ENCODE results near the gene PTS. TPM values are rescaled to one million over a fixed set of nuclear protein-coding genes. Genes with fewer than 3 reads are reported as not detected.

PTS gene
- total RNA-seq, 2 experiments from 2014 or later: 19.8 to 20.8 TPM

DNA sequence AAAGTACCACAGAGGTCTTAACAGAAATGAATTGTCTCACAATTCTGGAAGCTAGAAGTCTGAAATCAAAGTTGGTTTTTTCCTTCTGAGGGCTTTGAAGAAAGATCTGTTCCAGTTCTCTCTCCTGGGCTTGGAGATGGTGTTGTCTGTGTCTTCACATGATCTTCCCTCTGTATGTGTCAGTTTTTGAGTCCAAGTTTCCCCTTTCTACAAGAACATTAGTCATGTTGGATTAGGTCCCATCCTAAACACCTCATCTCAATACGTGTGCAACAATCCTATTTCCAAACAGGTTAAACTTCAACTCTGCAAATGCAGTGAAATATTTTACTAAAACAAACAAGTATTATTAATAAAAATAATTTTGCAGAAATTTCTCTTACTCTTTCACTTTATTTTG is 3.1 kb upstream of the PTS start:
- H3K27ac Mint-ChIP-seq: no peak overlapping the region
- H3K9me3 Mint-ChIP-seq (ENCODE audit: insufficient read depth): no peaks in the 10 kb centered on the region
- H3K4me3 Mint-ChIP-seq: no peak overlapping the region
- no peak for DNase-seq
- no peak for ATAC-seq
- peaks cover 14% of the 10 kb centered on the region for H3K4me1 Mint-ChIP-seq (ENCODE audit: low read depth)
- POLR2A ChIA-PET: no interaction called here
- CTCF ChIA-PET: interaction anchor here (1.0 to 10.3 kb wide), 3 partner anchors 9 to 332 kb away, joined by 3 to 264 read pairs (median 3); no protein-coding TSS in a partner anchor
- peaks cover 5% of the 10 kb centered on the region for H3K36me3 Mint-ChIP-seq (ENCODE audit: low read depth)
- H3K27me3 Mint-ChIP-seq (ENCODE audit: low read depth): no peaks in the 10 kb centered on the region

DNA sequence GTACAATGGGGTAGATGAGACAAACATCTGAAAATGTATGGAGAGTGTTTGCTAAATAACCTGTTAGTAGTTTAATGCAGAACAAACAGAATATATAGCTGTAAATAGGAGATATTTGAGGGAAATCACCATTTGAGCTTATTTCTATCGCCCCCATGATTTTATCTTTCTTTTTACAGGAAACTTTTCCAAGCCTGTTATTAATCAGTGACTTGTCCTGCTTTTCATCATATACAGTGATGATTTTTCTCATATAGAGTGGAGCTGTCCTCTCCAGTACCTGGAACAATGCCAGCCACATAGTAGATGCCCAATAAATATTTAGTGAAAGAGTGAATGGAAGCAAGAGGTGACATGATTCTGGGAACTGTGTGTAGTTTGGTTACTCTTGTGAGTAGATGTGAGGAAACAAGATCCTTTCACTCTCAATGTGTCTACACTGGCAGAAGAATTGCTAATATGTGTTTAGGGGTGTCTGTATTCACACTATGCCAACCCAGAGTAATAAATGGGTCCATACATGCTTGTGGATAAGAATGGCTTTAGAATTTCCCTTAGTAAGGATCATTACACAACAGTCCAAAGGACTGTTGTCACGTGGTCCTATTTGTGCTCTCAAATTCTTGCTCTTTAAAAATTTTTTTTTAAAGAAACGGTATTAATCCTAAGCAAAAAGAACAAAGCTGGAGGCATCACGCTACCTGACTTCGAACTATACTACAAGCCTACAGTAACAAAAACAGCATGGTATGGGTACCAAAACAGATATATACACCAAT is 2.3 kb upstream of the PTS start:
- Mint-ChIP-seq H3K4me3 (no peak overlapping the region), H3K36me3 (ENCODE audit: low read depth) (peaks cover 12% of the 10 kb centered on the region), H3K27me3 (ENCODE audit: low read depth) (no peaks in the 10 kb centered on the region), H3K27ac (no peak overlapping the region), H3K4me1 (ENCODE audit: low read depth) (peaks cover 19% of the 10 kb centered on the region), H3K9me3 (ENCODE audit: insufficient read depth) (no peaks in the 10 kb centered on the region)
- ATAC-seq (no peak), DNase-seq (no peak)
- POLR2A ChIA-PET: no interaction called here
- CTCF ChIA-PET: interaction anchor here (1.0 to 10.3 kb wide), 3 partner anchors 8 to 331 kb away, joined by 3 to 264 read pairs (median 3); no protein-coding TSS in a partner anchor

DNA sequence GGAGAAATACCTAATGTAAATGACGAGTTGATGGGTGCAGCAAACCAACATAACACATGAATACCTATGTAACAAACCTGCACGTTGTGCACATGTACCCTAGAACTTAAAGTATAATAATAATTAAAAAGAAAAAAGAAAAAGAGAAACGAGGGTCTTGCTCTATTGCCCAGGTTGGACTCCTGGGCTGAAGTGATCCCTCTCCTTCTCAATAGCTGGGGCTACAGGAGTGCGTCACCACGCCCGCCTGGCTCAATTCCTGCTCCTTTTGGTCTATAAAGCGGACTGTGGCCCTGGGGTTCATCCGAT is 521 bp upstream of the PTS start:
- Mint-ChIP-seq H3K9me3 (ENCODE audit: insufficient read depth) (no peaks in the 10 kb centered on the region), H3K4me1 (ENCODE audit: low read depth) (peaks cover 17% of the 10 kb centered on the region), H3K27me3 (ENCODE audit: low read depth) (no peaks in the 10 kb centered on the region), H3K36me3 (ENCODE audit: low read depth) (peaks cover 27% of the 10 kb centered on the region), H3K4me3 (peak overlapping the region; percentile 73), H3K27ac (peak overlapping the region; percentile 96)
- ChIA-PET CTCF (interaction anchor here (10.3 kb wide), 1 partner anchor 56 kb away, joined by 264 read pairs; no protein-coding TSS in a partner anchor), POLR2A (interaction anchor here (0.6 to 1.2 kb wide), 2 partner anchors 21 to 56 kb away, joined by 3 to 4 read pairs; no protein-coding TSS in a partner anchor)
- DNase-seq: no peak
- no peak for ATAC-seq

DNA sequence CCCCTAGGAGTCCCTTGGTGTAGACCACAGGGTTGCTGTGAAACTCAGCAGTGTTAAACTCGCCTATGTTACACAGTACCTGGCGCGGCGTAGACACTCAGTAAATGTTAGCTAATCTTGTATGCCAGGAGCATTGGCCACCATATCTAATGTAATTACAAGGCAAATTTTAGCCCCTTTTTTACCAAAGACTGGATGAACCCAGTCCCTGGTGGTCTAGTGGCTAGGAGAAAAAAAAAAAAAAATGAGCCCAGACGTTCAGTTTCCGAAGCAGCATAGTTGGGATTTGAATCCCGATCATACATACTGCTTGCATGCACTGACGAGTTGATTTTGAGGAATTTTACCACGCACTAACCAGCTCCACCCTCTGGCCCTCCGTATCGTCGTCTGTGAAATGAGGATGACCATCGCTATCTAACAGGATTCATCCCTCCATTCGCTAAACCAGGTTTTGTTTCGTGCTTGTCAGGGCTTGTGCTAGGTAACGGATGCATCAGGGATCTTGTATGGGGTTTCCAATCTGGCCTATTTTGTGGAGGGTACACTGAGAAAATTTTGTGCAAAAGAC is 688 bp downstream of the PTS start:
- Mint-ChIP-seq H3K36me3 (ENCODE audit: low read depth) (peaks cover 30% of the 10 kb centered on the region), H3K27ac (peak overlapping the region; percentile 96), H3K9me3 (ENCODE audit: insufficient read depth) (no peaks in the 10 kb centered on the region), H3K27me3 (ENCODE audit: low read depth) (no peaks in the 10 kb centered on the region), H3K4me1 (ENCODE audit: low read depth) (peaks cover 17% of the 10 kb centered on the region), H3K4me3 (peak overlapping the region; percentile 73)
- ChIA-PET CTCF (interaction anchor here (10.3 kb wide), 1 partner anchor 55 kb away, joined by 264 read pairs; no protein-coding TSS in a partner anchor), POLR2A (interaction anchor here (0.6 to 1.1 kb wide), 3 partner anchors 10 to 110 kb away, joined by 3 to 6 read pairs (median 3); no protein-coding TSS in a partner anchor)
- ATAC-seq (peak; percentile 79), DNase-seq (no peak)

DNA sequence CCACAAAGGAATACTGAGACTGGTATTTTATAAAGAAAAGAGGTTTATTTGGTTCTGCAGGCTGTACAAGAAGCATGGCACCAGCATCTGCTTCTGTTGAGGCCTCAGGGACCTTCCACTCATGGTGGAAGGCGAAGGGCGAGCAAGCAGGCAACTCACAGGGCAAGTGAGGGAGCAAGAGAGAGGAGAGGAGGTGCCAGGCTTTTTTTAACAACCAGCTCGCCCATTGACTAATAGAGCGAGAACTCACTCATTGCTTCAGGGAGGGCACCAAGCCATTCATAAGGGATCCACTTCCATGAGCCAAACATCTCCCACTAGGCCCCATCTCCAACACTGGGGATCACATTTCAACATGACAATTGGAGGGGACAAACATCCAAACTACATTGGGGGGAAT is 1.2 kb downstream of the PTS start:
- ChIA-PET CTCF (interaction anchor here (1.3 to 10.3 kb wide), 2 partner anchors 8 to 54 kb away, joined by 4 to 264 read pairs; no protein-coding TSS in a partner anchor), POLR2A (interaction anchor here (1.0 kb wide), 1 partner anchor 9 kb away, joined by 3 read pairs; no protein-coding TSS in a partner anchor)
- no peak for ATAC-seq

DNA sequence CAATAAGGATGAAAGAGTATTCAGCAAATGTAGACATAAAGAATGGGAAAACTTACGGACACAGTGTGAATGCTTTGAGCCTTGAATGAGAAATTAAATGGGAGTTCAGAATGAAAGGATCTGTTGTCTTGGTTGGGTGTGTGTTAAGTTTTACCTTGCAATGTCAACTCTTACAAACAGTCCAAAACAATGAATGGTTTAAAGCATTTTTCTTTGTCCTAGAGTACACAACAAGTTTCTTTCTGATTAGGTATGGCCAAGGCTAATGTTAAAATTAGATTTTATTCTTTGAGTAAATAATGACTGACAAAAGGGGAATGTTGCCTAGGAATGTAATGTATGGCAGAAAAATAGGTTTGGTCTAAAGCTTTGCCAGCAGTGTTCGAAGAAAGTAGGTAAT is 2.5 kb downstream of the PTS start:
- peaks cover 34% of the 10 kb centered on the region for H3K36me3 Mint-ChIP-seq (ENCODE audit: low read depth)
- no peak for DNase-seq
- POLR2A ChIA-PET: interaction anchor here (1.5 kb wide), 1 partner anchor 10 kb away, joined by 4 read pairs; no protein-coding TSS in a partner anchor

More for the DNA sequence above, 1.2 kb downstream of the PTS start:
- H3K36me3 Mint-ChIP-seq (ENCODE audit: low read depth): peaks cover 32% of the 10 kb centered on the region
- H3K27ac Mint-ChIP-seq: peak overlapping the region; percentile 96
- no peaks in the 10 kb centered on the region for H3K27me3 Mint-ChIP-seq (ENCODE audit: low read depth)
- DNase-seq: no peak
- peak overlapping the region; percentile 73 for H3K4me3 Mint-ChIP-seq
- no peaks in the 10 kb centered on the region for H3K9me3 Mint-ChIP-seq (ENCODE audit: insufficient read depth)
- H3K4me1 Mint-ChIP-seq (ENCODE audit: low read depth): peaks cover 17% of the 10 kb centered on the region

DNA sequence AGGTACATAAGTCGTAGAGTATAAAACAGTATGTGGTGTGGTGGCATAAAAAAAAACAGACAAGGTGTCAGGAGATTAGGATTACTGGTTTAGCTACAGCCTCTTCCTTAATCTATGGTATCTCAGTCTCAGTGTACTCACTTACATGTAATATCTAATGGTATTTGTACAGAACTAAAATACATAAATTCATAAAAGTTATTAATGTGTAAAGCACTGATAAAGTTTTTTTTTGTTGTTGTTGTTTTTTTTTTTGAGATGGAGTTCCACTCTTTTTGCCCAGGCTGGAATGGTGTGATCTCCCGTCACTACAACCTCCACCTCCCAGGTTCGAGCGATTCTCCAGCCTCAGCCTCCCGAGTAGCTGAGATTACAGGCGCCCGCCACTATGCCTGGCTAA is 2.9 kb downstream of the PTS start:
- Mint-ChIP-seq H3K4me3 (no peak overlapping the region), H3K4me1 (ENCODE audit: low read depth) (peaks cover 17% of the 10 kb centered on the region), H3K27me3 (ENCODE audit: low read depth) (no peaks in the 10 kb centered on the region), H3K36me3 (ENCODE audit: low read depth) (peaks cover 37% of the 10 kb centered on the region), H3K27ac (no peak overlapping the region), H3K9me3 (ENCODE audit: insufficient read depth) (no peaks in the 10 kb centered on the region)
- CTCF ChIA-PET: interaction anchor here (1.1 to 1.3 kb wide), 2 partner anchors 10 to 53 kb away, joined by 3 to 4 read pairs; no protein-coding TSS in a partner anchor
- POLR2A ChIA-PET: interaction anchor here (1.5 kb wide), 1 partner anchor 9 kb away, joined by 4 read pairs; no protein-coding TSS in a partner anchor
- ATAC-seq: no peak
- no peak for DNase-seq

More for the DNA sequence above, 2.5 kb downstream of the PTS start:
- Mint-ChIP-seq H3K27me3 (ENCODE audit: low read depth) (no peaks in the 10 kb centered on the region), H3K4me3 (no peak overlapping the region), H3K9me3 (ENCODE audit: insufficient read depth) (no peaks in the 10 kb centered on the region), H3K27ac (no peak overlapping the region), H3K4me1 (ENCODE audit: low read depth) (peaks cover 17% of the 10 kb centered on the region)
- no peak for ATAC-seq
- CTCF ChIA-PET: interaction anchor here (1.3 to 10.3 kb wide), 2 partner anchors 9 to 53 kb away, joined by 4 to 264 read pairs; no protein-coding TSS in a partner anchor

DNA sequence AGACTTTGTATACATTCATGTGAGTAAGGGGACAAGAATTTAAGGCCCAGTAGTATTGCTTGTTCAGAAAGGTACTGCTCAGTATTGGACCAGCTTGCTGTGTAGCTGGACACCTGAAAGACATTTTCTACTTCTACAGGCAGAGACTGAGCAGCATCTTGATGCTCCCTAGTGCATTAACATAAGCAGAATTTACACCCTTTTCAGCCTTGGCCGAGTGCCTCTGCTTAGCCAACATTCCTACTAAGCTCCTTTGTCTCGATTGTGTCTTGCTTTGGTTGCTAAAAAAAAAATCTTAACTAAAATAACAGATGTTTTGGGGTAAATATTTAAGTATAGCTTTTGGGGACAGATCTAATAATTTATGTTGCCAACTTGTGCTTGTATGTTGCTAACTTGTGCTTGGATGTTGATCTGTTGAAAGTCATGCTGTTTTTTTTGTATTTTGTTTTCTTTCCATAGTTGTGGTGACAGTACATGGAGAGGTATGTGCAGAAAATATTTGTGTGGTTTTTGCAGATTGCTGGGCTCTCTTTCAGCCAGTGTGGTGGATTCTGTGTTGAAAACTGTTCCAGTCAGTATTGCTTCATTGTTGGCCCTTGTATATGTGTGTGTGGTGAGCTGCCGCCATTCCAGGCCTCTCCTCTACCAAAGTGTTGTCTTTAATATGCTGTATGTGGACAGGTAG is 3.7 kb downstream of the PTS start:
- ChIA-PET POLR2A (interaction anchor here (1.5 kb wide), 1 partner anchor 8 kb away, joined by 4 read pairs; no protein-coding TSS in a partner anchor), CTCF (interaction anchor here (1.1 to 1.3 kb wide), 2 partner anchors 11 to 52 kb away, joined by 3 to 4 read pairs; no protein-coding TSS in a partner anchor)
- Mint-ChIP-seq H3K4me1 (ENCODE audit: low read depth) (peaks cover 16% of the 10 kb centered on the region), H3K9me3 (ENCODE audit: insufficient read depth) (no peaks in the 10 kb centered on the region), H3K4me3 (no peak overlapping the region), H3K27ac (no peak overlapping the region), H3K27me3 (ENCODE audit: low read depth) (no peaks in the 10 kb centered on the region), H3K36me3 (ENCODE audit: low read depth) (peaks cover 37% of the 10 kb centered on the region)
- ATAC-seq: no peak
- DNase-seq: no peak

DNA sequence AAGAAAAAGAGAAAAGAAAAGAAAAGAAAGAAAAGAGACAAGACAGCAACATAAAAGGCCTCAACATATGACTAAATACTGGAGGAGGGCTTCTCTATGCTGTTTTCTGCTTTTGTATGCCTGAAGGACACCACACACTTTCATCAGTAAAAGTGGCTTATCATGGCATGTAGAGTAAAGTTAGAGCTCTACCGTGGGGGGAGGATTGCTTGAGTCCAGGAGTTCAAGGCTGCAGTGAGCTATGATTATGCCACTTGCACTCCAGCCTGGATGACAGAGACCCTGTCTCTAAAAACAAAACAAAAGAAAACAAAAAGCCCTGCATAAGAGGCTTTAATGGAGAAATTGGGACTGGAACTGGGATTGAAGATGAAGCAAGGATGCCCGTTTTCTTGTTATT is 5.7 kb downstream of the PTS start:
- CTCF ChIA-PET: interaction anchor here (1.3 to 3.2 kb wide), 4 partner anchors 9 to 48 kb away, joined by 3 to 17 read pairs (median 6); no protein-coding TSS in a partner anchor
- Mint-ChIP-seq H3K27ac (no peak overlapping the region), H3K9me3 (ENCODE audit: insufficient read depth) (no peaks in the 10 kb centered on the region), H3K4me1 (ENCODE audit: low read depth) (peaks cover 15% of the 10 kb centered on the region), H3K36me3 (ENCODE audit: low read depth) (peaks cover 50% of the 10 kb centered on the region), H3K4me3 (no peak overlapping the region), H3K27me3 (ENCODE audit: low read depth) (no peaks in the 10 kb centered on the region)
- no peak for ATAC-seq
- POLR2A ChIA-PET: no interaction called here
- no peak for DNase-seq

DNA sequence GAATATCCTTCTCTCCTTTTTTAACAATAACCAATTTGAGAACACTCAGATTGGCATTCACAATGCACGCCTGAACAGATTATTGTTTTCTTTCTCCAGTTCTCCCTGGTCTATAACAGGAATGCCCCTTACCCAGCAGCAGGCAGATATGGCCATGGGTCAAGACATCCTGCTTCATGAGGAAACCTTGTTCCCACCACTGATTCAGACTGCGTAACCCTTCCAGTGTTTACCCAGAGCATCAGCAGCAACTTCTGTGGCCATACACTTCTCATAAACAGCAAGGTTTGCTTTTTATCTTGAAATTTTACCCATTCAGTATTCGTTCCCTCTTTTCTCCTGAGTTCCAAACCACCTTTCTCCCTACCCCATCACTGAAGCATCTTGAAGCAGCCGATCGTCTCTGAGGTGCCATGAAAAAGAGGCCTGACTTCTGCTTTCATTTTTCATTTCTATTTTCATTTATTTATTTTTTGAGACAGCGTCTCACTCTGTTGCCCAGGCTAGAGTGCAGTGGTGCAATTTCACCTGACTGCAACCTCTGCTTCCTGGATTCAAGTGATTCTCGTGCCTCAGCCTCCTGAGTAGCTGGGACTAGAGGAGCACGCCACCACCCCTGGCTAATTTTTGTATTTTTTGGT is 9.6 kb downstream of the PTS start:
- DNase-seq (no peak), ATAC-seq (no peak)
- ChIA-PET POLR2A (no interaction called here), CTCF (interaction anchor here (1.0 kb wide), 1 partner anchor 44 kb away, joined by 3 read pairs; no protein-coding TSS in a partner anchor)
- Mint-ChIP-seq H3K27me3 (ENCODE audit: low read depth) (no peaks in the 10 kb centered on the region), H3K4me1 (ENCODE audit: low read depth) (no peaks in the 10 kb centered on the region), H3K27ac (no peak overlapping the region), H3K4me3 (no peak overlapping the region), H3K36me3 (ENCODE audit: low read depth) (peaks cover 43% of the 10 kb centered on the region), H3K9me3 (ENCODE audit: insufficient read depth) (no peaks in the 10 kb centered on the region)

DNA sequence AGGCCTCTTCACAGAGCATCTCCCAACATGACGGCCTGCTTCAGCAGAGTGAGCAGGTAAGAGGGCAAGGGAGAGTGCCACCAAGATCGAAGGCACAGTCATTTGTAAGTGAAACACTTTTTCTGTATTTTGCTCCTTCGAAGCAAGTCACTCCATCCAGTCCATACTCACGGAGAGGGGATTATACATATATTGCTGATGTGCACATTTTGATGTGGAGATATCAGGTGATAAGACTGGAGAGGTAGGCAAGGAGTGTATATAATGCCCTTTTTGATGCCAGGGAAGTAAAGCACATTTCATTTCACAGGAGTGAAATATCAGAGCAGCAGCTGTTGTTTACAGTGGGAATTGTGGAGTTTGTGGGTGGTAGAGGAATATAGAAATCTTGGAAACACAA is 11.2 kb downstream of the PTS start:
- POLR2A ChIA-PET: interaction anchor here (1.1 to 1.3 kb wide), 2 partner anchors 8 to 10 kb away, joined by 3 to 4 read pairs; no protein-coding TSS in a partner anchor
- no peaks in the 10 kb centered on the region for H3K27me3 Mint-ChIP-seq (ENCODE audit: low read depth)

More for the DNA sequence above, 11.2 kb downstream of the PTS start:
- CTCF ChIA-PET: no interaction called here
- Mint-ChIP-seq H3K36me3 (ENCODE audit: low read depth) (peaks cover 38% of the 10 kb centered on the region), H3K27ac (no peak overlapping the region), H3K4me1 (ENCODE audit: low read depth) (no peaks in the 10 kb centered on the region), H3K4me3 (no peak overlapping the region), H3K9me3 (ENCODE audit: insufficient read depth) (no peaks in the 10 kb centered on the region)
- no peak for DNase-seq
- no peak for ATAC-seq
